ENCODE measurements around the gene CTPS1.

GRCh38 chr1:40958210-40958609 is 21.3 kb upstream of the CTPS1 start:
- no peak for TF ChIP-seq CTCF (IDR thresholded peaks at IDR 0.05; ENCODE audit: low read length)
- TF ChIP-seq EZH2 (optimal IDR thresholded peaks at IDR 0.05; ENCODE audit: low read depth, low read length), result no peak

Data from MM.1S (cell line).